ENCODE results near the gene ALCAM.

The ALCAM gene

DNA sequence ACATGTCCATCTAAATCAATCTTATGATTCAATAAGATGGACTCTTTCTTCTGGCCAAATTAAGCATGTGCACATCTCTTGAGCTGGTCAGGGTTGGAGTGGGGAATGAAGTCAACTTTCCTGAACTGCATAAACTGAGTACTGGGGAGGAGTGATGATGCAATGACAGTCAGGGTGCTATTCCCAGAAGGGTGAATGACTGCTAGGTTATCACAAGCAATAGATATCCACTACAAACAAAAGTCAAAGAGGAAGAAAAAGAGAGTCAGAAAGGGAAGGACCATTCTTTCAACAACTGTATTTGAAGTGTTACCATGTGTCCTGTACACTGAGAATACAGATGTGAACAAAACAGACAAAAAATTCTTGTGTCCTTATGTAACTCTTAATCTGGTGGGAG lies 70.0 kb downstream of the ALCAM start:
- TF ChIP-seq, protein P1, sequence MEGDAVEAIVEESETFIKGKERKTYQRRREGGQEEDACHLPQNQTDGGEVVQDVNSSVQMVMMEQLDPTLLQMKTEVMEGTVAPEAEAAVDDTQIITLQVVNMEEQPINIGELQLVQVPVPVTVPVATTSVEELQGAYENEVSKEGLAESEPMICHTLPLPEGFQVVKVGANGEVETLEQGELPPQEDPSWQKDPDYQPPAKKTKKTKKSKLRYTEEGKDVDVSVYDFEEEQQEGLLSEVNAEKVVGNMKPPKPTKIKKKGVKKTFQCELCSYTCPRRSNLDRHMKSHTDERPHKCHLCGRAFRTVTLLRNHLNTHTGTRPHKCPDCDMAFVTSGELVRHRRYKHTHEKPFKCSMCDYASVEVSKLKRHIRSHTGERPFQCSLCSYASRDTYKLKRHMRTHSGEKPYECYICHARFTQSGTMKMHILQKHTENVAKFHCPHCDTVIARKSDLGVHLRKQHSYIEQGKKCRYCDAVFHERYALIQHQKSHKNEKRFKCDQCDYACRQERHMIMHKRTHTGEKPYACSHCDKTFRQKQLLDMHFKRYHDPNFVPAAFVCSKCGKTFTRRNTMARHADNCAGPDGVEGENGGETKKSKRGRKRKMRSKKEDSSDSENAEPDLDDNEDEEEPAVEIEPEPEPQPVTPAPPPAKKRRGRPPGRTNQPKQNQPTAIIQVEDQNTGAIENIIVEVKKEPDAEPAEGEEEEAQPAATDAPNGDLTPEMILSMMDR (IDR thresholded peaks at IDR 0.05; ENCODE audit: borderline replicate concordance, insufficient read depth, low read depth, low read length), result no peak
- H3K4me3 ChIP-seq (ENCODE audit: low read depth, low read length), result no peak overlapping the region

DNA sequence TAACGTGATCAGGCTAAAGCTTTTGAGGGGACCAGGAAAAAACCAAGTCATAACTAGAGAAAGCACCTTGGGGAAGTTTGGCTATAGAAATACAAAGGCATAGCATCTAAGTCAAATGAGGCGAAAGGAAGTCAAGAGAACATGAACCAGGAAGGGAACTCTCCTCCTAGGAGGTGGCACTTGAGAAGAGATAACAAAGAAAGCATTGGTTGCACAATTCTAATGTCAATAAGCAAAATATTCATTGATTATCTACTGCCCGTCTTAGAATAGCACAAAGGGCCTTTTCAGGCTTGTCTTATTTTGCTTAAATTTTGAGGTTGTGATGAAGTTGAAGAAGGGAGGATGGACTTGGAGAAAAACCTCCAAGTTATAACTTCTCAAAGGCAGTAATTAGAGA lies 73.4 kb downstream of the ALCAM start:
- TF ChIP-seq, protein P1 (IDR thresholded peaks at IDR 0.05; ENCODE audit: borderline replicate concordance, insufficient read depth, low read depth, low read length), result no peak
- no peak overlapping the region for H3K4me3 ChIP-seq (ENCODE audit: low read depth, low read length)

DNA sequence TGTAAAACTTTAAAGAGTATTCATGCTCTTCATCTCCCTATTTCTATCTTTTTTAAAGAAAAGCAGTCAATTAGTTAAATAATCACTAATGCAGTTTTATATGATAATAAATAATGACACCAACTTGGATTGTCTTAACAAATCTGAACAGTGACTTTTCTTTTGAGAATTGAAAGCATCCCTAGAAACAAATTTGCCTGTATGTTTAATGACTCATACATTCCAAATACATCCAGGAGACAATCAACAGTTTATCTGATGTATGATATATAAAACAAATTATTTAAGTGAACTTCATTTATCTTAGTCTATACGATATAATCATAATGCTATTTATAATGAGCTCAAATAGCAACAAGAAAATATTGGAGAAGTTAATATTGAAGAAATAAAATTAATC lies 78.0 kb downstream of the ALCAM start:
- TF ChIP-seq, protein P1 (IDR thresholded peaks at IDR 0.05; ENCODE audit: borderline replicate concordance, insufficient read depth, low read depth, low read length), result no peak
- no peak overlapping the region for H3K4me3 ChIP-seq (ENCODE audit: low read depth, low read length)

DNA sequence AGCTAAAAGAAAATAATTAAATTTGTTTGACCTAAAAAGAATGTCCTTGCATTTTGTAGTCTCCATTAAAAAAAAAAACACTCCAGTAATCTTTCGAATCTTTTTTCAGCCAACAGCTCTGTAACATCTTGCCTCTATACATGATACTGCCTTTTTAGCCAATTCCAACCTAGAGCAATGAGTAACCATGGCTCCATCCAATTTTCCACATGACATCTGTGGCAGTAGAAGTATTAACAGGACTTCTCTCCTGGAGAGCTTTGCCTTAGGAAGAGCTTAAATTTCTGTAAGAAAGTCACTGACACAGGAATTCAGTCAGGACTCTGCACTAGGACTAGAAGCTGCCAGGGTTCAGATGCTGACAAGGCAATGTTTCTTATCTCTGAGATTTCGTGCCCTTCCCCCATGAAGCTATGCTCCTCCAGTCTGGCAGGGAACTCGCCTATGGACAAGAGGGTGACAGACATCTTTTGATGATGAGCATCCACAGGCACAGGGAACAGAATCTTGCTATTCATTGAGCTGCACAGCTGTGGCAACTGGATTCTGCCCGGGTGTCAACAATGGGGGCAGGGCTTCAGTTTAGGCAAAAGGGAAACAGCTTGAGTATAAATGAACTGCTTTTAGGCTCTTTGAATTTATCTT lies 81.8 kb downstream of the ALCAM start:
- H3K4me3 ChIP-seq (ENCODE audit: low read depth, low read length), result no peak overlapping the region
- TF ChIP-seq, protein P1 (IDR thresholded peaks at IDR 0.05; ENCODE audit: borderline replicate concordance, insufficient read depth, low read depth, low read length), result no peak

DNA sequence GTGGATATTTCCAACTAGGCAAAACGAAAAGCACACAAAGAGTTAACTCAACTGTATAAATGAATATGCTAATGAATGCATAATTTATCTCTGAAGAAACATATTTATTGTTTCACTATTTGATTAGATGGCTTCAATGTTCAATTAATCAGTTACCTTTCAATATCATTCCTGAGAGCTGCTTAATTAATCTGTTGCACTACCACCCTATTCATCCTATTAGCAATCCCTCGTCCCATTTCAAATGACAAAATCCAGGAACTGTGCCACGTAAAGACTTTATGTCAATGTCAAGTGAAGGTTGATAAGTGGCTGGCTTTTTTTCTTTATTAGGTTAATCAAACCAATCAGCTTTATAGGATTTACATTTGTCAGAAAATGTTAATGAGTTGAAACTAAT lies 82.7 kb downstream of the ALCAM start:
- no peak overlapping the region for H3K4me3 ChIP-seq (ENCODE audit: low read depth, low read length)
- TF ChIP-seq, protein P1 (IDR thresholded peaks at IDR 0.05; ENCODE audit: borderline replicate concordance, insufficient read depth, low read depth, low read length), result no peak

DNA sequence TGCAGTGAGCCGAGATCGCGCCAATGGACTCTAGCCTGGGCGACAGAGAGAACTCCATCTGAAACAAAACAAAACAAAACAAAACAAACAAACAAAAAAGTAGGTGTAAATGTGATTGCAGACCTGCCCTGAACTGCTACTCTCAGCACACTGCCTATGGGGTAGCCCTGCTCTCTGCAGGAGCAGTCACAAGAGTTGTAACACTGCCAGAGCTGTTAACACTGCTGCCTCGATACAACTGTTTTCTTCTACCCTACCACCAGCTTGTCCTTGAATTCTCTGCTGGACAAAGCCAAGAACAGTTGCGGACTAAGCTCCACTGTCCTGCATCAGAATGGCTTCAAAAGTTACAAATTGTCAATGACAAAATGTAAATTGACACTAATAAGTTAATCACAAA lies 89.3 kb downstream of the ALCAM start:
- H3K4me3 ChIP-seq (ENCODE audit: low read depth, low read length), result no peak overlapping the region
- TF ChIP-seq, protein P1 (IDR thresholded peaks at IDR 0.05; ENCODE audit: borderline replicate concordance, insufficient read depth, low read depth, low read length), result no peak

DNA sequence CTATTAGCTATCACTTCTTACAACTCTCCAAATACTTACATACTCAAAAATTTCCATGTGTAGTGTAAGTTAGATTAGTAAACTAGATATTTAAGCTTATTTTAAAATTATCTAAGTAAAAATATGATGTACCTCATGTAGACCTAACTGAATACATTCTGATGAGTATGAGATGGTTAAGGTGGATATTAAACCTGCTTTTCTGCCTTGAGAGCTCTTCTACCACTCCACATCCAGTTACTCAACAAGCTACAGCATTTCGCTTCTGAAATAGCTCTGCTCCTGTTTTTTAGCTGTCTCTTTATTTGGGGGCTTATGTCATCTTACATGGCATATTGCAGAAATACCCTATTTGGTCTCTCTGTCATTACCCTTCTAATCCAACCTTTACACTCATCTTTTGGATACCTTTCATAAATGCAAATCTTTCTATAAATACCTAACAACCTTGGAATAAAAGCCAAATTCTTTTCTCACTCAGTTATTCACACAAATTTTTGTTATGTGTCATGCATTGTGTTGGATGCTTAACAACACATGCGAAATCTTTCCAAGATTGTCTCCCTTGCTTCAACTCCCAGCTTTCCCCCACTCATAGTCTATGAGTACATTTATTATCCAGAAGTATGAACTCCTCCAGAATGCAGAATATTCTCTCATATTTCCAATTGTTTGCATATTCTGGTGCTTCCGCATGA lies 92.0 kb downstream of the ALCAM start:
- TF ChIP-seq, protein P1 (IDR thresholded peaks at IDR 0.05; ENCODE audit: borderline replicate concordance, insufficient read depth, low read depth, low read length), result no peak
- H3K4me3 ChIP-seq (ENCODE audit: low read depth, low read length), result no peak overlapping the region

All from GM12875 (cell line).